Gastrocnemius medialis (tissue), 4 donors: ENCODE measurements around the gene TBC1D5. TPM values are rescaled to one million over a fixed set of nuclear protein-coding genes. Genes with fewer than 3 reads are reported as not detected.

ENCODE experiments used
- ATAC-seq, 2 donors: fragments of 150-250 bp; one replicate each; pipeline ENCODE4 v1.9.1; 2016
- DNase-seq, 2 donors: peaks; one replicate each; pipeline ENCODE4 v3.0.0-alpha.2; 2019
- H3K27ac ChIP-seq, 4 donors: fragments of 200-600 bp; sonication (generic); 1 replicate in 1 of 4; 2 replicates in 3 of 4; pipeline ENCODE4 v1.5.1; 2016 to 2018; ENCODE audit warnings: mild to moderate bottlenecking in 2 of 4, moderate library complexity in 1 of 4
- H3K27me3 ChIP-seq, 3 donors: fragments of 200-600 bp; sonication (generic) in 2 of 3; 1 replicate in 1 of 3; 2 replicates in 2 of 3; pipeline versions ENCODE4 v1.5.1 to v1.6.0; 2016 to 2019; ENCODE audit warnings: mild to moderate bottlenecking in 1 of 3, moderate library complexity in 1 of 3
- H3K36me3 ChIP-seq, 2 donors: fragments of 200-600 bp; sonication (generic) in 1 of 2; one replicate each; pipeline ENCODE4 v1.5.1; 2017 to 2018
- H3K4me1 ChIP-seq, 2 donors: fragments of 200-600 bp; sonication (generic) in 1 of 2; one replicate each; pipeline ENCODE4 v1.5.1; 2016 to 2017; ENCODE audit warnings: mild to moderate bottlenecking in 2 of 2
- H3K4me3 ChIP-seq, 4 donors: fragments of 200-600 bp; sonication (generic) in 3 of 4; 1 replicate in 1 of 4; 2 replicates in 3 of 4; pipeline ENCODE4 v1.5.1; 2016 to 2019; ENCODE audit warnings: mild to moderate bottlenecking in 2 of 4
- H3K9me3 ChIP-seq, 3 donors: fragments of 200-600 bp; sonication (generic) in 2 of 3; 1 replicate in 1 of 3; 2 replicates in 2 of 3; pipeline ENCODE4 v1.5.1; 2016 to 2019
- POLR2A ChIP-seq, 2 donors: fragments of 450-650 bp; IDR thresholded peaks; one replicate each; pipeline ENCODE4 v1.6.1; 2017; ENCODE audit warnings: antibody characterized with exemption in 2 of 2, mild to moderate bottlenecking in 2 of 2, moderate library complexity in 2 of 2
- in situ Hi-C, 4 donors: fragments of 200-750 bp; cut with MboI; loops; one replicate each; pipeline versions ENCODE4 v1.15.0 to v1.8.0; 2017; ENCODE audit warnings: low sequenced_read_pairs in 4 of 4
- intact Hi-C: fragments of 100-400 bp; cut with DNase I; formaldehyde crosslinking; loops from one replicate; pipeline ENCODE4 v1.15.1; 2023; ENCODE audit warnings: low total_unique reads
- total RNA-seq, 4 donors: library from RNA; depleted of rRNA; stranded (reverse); fragments of >200 nt; gene quantifications; one replicate each; pipeline versions ENCODE4 v1.1.0 to v1.2.3, GENCODE V29; 2016
- TF ChIP-seq, protein P1 (sequence below), 5 experiments: fragments of 450-650 bp in 3 of 5; fragments of 200-600 bp in 2 of 5; sonication (generic) in 2 of 5; IDR thresholded peaks in 4 of 5; conservative IDR thresholded peaks in 1 of 5; 1 replicate in 4 of 5; 2 replicates in 1 of 5; pipeline ENCODE4 v1.5.1; 2016 to 2019; ENCODE audit warnings: antibody characterized with exemption in 5 of 5, mild to moderate bottlenecking in 3 of 5, moderate library complexity in 3 of 5

The TBC1D5 gene
- total RNA-seq, 4 donors from 2014 or later = 20.3 to 34.4 (median 27.1) TPM

DNA sequence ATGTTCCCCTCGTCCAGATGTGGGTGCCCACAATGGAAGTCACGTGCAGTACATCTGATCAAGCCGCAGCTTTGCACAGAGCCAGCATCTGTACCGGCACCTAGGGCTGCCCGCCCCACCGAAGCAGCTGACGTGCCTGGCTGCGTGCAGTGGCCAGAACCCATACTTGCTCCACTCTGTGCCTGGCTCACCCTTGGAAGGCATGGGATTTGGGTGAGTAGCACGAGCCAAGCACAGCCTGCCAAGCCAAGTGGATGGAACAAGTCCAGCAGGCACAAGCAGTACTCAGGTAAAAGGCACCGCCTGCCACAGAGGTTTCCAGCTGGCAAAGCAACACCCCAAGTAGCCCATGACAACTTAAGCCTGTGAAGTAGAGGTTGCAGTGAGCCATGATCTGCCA lies 261.3 kb downstream of the TBC1D5 start:
- intact Hi-C loops = loop anchor here (5.0 to 10.0 kb wide), 2 partner anchors 154 to 261 kb away; partner anchors contain the start of gene TBC1D5
- Histone ChIP-seq H3K4me3 (no peak overlapping the region), H3K27me3 (no peaks in the 10 kb centered on the region), H3K4me1 (peaks cover 0 to 4% of the 10 kb centered on the region in 2 donors), H3K36me3 (no peaks in the 10 kb centered on the region), H3K27ac (peak overlapping the region in 3 of 4 donors; percentile 48 to 68 (median 68)), H3K9me3 (no peaks in the 10 kb centered on the region)
- TF ChIP-seq, protein P1, sequence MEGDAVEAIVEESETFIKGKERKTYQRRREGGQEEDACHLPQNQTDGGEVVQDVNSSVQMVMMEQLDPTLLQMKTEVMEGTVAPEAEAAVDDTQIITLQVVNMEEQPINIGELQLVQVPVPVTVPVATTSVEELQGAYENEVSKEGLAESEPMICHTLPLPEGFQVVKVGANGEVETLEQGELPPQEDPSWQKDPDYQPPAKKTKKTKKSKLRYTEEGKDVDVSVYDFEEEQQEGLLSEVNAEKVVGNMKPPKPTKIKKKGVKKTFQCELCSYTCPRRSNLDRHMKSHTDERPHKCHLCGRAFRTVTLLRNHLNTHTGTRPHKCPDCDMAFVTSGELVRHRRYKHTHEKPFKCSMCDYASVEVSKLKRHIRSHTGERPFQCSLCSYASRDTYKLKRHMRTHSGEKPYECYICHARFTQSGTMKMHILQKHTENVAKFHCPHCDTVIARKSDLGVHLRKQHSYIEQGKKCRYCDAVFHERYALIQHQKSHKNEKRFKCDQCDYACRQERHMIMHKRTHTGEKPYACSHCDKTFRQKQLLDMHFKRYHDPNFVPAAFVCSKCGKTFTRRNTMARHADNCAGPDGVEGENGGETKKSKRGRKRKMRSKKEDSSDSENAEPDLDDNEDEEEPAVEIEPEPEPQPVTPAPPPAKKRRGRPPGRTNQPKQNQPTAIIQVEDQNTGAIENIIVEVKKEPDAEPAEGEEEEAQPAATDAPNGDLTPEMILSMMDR (IDR thresholded peaks at IDR 0.05 in 4 of 5, conservative IDR thresholded peaks at IDR 0.05 in 1 of 5) = no peak
- no peak for TF ChIP-seq POLR2A (IDR thresholded peaks at IDR 0.05)
- in situ Hi-C loops = no loop called here
- ATAC-seq (peak; percentile 98), DNase-seq (peak; percentile 83 to 92)

DNA sequence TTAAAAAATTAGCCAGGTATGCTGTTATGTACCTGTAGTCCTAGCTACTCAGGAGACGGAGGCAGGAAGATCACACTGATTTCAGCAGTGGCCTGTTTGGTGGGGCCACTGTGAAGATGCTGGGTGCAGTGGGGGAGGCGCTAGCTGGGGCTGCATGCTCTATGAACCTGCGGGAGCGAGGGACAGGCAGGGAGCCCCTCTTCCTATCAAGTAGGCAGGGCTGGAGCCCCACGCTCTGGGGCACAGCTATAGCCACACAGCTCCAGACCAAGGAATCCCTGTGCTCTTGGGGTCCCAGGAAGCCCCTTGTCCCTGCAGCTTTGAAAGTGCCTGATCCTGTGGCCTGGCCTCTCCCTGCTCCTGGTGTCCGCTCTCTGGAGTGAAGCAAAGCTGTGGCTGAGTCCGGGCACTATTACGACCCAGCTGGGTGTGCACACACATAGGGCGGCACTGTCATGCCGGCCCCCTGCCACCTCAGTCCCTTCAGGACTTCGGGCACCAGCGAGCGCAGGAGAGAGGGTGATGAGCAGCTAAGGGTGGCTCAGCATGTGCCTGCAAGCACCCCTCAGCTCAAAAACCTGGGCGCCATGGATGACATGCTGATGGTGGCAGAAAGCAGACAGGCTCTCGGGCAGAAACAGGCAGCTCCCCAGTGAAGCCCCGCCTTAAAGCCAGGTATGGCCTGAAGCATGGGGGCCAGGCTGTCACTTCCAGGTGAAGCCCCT lies 262.6 kb downstream of the TBC1D5 start:
- no peak for DNase-seq
- no peak for ATAC-seq

DNA sequence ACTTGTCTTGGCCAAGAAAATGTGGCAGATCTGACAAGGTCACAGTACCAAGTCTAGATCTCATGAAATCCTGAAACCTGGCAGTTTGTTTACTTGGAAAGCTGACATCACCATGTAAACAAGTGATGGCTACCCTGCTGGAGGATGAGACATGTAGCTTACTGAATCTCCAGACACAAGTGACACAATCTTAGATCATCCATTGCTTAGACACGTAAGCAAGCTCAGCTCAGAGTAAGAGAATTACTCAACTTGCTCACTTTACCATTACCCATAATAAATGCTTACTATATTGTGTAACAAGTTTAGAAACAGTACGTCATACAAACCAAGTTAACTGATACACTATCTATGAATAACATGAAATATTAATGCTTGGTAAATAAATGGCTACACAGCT lies 263.8 kb downstream of the TBC1D5 start:
- H3K27ac ChIP-seq = no peak overlapping the region
- TF ChIP-seq, protein P1 (IDR thresholded peaks at IDR 0.05 in 4 of 5, conservative IDR thresholded peaks at IDR 0.05 in 1 of 5) = no peak
- no peak for TF ChIP-seq POLR2A (IDR thresholded peaks at IDR 0.05)
- DNase-seq (no peak), ATAC-seq (no peak)
- in situ Hi-C loops = no loop called here
- no peaks in the 10 kb centered on the region for H3K9me3 ChIP-seq
- no peaks in the 10 kb centered on the region for H3K27me3 ChIP-seq
- peaks cover 0 to 4% of the 10 kb centered on the region in 2 donors for H3K4me1 ChIP-seq
- H3K4me3 ChIP-seq = no peak overlapping the region
- intact Hi-C loops = no loop called here
- H3K36me3 ChIP-seq = no peaks in the 10 kb centered on the region

More for the DNA sequence above, 262.6 kb downstream of the TBC1D5 start:
- H3K4me3 ChIP-seq = no peak overlapping the region
- TF ChIP-seq, protein P1 (IDR thresholded peaks at IDR 0.05 in 4 of 5, conservative IDR thresholded peaks at IDR 0.05 in 1 of 5) = no peak
- no peak for TF ChIP-seq POLR2A (IDR thresholded peaks at IDR 0.05)
- H3K27ac ChIP-seq = no peak overlapping the region
- no peaks in the 10 kb centered on the region for H3K27me3 ChIP-seq
- in situ Hi-C loops = no loop called here
- no peaks in the 10 kb centered on the region for H3K36me3 ChIP-seq
- peaks cover 0 to 4% of the 10 kb centered on the region in 2 donors for H3K4me1 ChIP-seq
- intact Hi-C loops = loop anchor here (5.0 to 10.0 kb wide), 2 partner anchors 155 to 262 kb away; partner anchors contain the start of gene TBC1D5
- no peaks in the 10 kb centered on the region for H3K9me3 ChIP-seq

DNA sequence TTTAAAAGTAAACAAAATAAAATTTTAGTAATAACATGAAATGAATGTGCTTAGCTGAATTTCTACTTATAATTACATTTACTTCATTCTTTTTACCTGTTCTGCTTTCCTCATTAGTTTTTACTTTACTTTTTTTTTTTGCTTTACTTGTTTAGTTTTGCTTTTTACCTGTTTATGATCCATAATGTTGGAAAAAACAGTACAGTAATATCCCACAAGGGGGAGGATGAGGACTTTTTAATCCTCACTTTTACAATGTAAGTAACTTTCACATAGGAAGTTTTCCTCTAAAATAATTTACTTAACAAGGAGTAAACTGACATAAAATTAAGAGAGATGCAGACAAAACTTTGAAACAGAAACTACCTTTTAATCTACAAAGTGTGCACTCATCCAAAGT lies 268.7 kb downstream of the TBC1D5 start:
- intact Hi-C loops (no loop called here), in situ Hi-C loops (no loop called here)
- H3K27me3 ChIP-seq = no peaks in the 10 kb centered on the region

More for the DNA sequence above, 268.7 kb downstream of the TBC1D5 start:
- Histone ChIP-seq H3K4me3 (no peak overlapping the region), H3K36me3 (no peaks in the 10 kb centered on the region), H3K4me1 (peaks cover 3 to 8% of the 10 kb centered on the region in 2 donors), H3K27ac (no peak overlapping the region), H3K9me3 (no peaks in the 10 kb centered on the region)
- ATAC-seq (no peak), DNase-seq (no peak)
- TF ChIP-seq, protein P1 (IDR thresholded peaks at IDR 0.05 in 4 of 5, conservative IDR thresholded peaks at IDR 0.05 in 1 of 5) = no peak
